ENCODE results near the gene MT2A.

- TF ChIP-seq USF2 (IDR thresholded peaks at IDR 0.05; ENCODE audit: borderline replicate concordance, low read depth, low read length), result no peak
- TF ChIP-seq REST (IDR thresholded peaks at IDR 0.05; ENCODE audit: low read depth, low read length), result no peak
- TF ChIP-seq CTCF (IDR thresholded peaks at IDR 0.05 in 2 of 3, conservative IDR thresholded peaks at IDR 0.05 in 1 of 3; ENCODE audit: control insufficient read depth in 2 of 3, extremely low read depth in 1 of 3, insufficient read depth in 1 of 3, low read depth in 3 of 3, low read length in 3 of 3), result no peak
- no peak for TF ChIP-seq NFYB (IDR thresholded peaks at IDR 0.05; ENCODE audit: insufficient read depth, low read depth, low read length)
- no peak for TF ChIP-seq TCF7 (IDR thresholded peaks at IDR 0.05; ENCODE audit: borderline replicate concordance)
Observed at GRCh38 chr16:56608043-56608875, at the start of gene MT2A.

All from GM12878 (cell line).